ENCODE data around the gene APOLD1.
"Not testable (repeated sequence)": the region's sequence is repeated elsewhere in the genome, so short reads cannot be mapped to it uniquely, and the experiment has no call there.

Gene APOLD1

DNA sequence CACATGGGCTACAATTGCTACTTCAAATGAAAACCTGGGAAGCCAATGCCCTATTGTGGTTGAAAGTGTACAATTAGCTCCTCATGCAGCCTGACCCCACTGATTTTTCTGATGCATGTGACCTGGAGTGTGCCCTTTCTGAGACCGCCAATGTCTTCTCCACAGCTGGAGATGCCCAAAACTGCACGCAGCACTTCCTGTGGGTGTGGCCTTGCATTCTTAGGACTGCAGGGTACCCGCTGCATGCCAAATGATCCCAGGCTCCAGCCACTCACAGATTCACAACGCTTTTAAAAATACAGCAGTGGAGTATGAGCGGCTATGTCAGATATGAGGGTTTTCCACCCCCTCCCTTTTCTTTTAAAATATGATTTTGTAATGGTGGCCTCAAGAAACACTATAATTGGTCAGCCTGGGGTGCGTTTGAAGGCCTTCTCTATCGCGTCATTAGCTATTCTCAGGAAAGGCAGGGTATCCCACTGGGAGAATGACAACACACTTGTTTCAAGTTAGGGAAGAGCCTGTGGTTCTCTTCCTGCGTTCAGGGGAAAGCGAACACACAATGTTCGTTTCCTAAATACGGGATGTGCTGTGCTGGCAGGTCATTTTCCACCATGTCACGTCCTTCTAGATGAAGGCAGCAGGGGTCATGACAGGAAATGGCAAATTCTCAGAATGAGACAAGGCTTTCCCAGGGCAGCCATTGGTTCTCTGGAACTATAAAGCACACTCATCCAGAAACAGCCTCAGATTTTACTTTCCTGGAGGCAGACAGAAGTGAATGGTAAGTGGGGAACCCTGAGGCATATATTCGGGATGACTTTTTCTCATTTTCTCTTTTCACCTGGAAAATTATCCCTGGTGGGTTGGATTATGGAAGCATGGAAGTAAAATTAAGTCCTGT, at the start of gene APOLD1:
TSS of gene APOLD1 (plus strand) at position 749 of the 904 bp plus-strand sequence. CDS start at position 782, 33 bp downstream.
- DNase-seq = peak; percentile 34

GRCh38 chr12:12736759-12737676, 48.4 kb upstream of the APOLD1 start:
- peak; percentile 55 for DNase-seq

GRCh38 chr12:12738152-12738551, 47.3 kb upstream of the APOLD1 start:
- DNase-seq = not testable (repeated sequence)

- DNase-seq = no peak
Observed at GRCh38 chr12:12741660-12742059, 43.8 kb upstream of the APOLD1 start.

- DNase-seq = no peak
Observed at GRCh38 chr12:12744546-12745305, 40.7 kb upstream of the APOLD1 start.

- DNase-seq = no peak
Observed at GRCh38 chr12:12745576-12746211, 39.8 kb upstream of the APOLD1 start.

GRCh38 chr12:12747278-12747677, 38.2 kb upstream of the APOLD1 start:
- DNase-seq = no peak

- no peak for DNase-seq
Observed at GRCh38 chr12:12748044-12748443, 37.4 kb upstream of the APOLD1 start.

- no peak for DNase-seq
Observed at GRCh38 chr12:12749433-12749832, 36.0 kb upstream of the APOLD1 start.

GRCh38 chr12:12755923-12756322, 29.5 kb upstream of the APOLD1 start:
- no peak for DNase-seq

DNA sequence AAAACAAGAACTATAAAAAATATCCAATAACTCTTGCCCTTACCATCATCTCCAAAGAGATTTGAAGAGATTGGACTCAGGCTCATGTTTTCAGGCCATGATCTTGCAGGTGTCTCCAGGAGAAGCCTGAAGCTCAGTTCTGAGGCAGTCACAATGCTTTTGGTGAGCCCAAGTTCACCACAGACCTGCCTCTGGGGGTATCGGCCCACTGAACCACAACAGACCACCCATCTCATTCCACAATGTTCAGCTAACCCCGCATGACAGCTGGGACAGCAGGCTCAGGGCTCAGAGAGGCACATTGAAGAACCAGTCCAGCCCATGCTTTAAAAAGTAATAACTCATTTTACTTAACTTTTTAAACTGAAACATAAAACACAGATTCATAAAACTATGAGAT, 28.3 kb upstream of the APOLD1 start:
- DNase-seq = no peak

- DNase-seq = no peak
Observed at GRCh38 chr12:12759234-12759915, 26.1 kb upstream of the APOLD1 start.

DNA sequence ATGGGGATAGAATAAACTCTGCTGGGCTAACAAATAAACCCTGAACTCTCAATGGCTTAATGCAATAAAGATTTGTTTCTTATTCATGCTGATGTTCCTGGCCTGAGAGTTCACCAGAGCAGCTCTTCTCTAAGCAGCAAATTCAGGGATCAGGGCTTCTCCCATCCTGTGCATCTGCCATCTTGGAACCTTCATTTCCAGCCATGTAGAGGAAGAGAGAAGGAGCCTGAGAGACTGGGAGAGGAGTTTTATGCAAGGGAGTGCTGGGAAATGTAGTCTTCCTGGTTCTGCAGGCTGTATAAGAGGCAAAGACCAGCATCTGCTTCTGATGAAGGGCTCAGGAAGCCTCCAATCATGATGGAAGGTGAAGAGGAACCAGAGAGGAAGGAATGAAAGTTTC, 20.6 kb upstream of the APOLD1 start:
- DNase-seq = no peak

DNA sequence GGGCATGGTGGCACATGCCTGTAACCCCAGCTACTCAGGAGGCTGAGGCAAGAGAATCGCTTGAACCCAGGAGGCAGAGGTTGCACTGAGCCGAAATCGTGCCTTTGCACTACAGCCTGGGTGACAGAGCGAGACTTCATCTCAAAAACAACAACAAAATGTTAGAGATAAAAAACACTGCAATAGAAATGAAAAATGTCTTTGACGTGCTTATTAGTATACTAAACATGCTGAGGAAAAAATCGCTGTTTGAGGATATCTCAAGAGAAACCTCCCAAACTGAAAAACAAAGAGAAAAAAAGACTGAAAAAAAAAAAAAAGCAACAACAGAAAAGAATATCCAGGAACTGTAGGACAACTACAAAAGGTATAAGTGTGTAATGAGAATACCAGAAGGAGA, 15.2 kb upstream of the APOLD1 start:
- DNase-seq = no peak

- DNase-seq = no peak
Observed at GRCh38 chr12:12774791-12775190, 10.7 kb upstream of the APOLD1 start.

DNA sequence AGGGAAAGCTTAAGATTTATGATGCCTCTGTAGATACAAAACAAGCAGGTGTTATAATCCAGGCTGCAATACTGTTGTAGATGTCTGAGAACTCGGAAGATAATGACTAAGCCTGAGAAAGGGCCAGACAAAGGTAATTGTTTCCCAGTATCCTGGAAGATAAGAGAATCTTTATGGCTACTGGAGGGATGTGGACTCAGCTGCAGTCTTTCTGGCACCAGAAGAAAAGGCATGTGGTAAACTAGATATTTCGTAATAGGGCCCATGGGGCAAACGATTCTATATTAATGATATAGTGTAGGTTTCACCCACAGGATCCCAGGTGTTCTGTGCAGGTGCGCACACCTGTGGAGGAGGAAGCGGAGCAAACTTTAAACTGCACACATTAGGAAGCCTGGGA, 9.2 kb upstream of the APOLD1 start:
- DNase-seq = peak; percentile 97

GRCh38 chr12:12777092-12777491, 8.4 kb upstream of the APOLD1 start:
- no peak for DNase-seq

DNA sequence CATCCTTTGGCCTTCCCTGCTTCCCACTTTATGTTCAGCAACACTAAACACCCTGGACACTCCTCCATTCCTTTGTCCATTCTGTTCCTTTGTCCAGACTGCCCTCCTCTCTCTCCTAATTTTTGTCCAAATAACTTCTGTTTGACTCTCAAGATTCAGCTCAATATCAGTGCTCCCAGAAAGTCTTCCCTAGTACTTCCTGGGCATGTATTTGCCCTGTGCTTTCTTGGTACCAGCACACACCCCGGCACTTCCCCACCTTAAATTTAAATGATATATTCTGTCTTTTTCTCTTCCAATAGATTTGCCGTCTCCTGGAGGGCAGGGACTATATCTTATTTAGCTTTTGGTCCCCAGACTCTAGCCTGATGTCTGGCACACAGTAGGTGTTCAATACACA, 6.5 kb upstream of the APOLD1 start:
- no peak for DNase-seq

DNA sequence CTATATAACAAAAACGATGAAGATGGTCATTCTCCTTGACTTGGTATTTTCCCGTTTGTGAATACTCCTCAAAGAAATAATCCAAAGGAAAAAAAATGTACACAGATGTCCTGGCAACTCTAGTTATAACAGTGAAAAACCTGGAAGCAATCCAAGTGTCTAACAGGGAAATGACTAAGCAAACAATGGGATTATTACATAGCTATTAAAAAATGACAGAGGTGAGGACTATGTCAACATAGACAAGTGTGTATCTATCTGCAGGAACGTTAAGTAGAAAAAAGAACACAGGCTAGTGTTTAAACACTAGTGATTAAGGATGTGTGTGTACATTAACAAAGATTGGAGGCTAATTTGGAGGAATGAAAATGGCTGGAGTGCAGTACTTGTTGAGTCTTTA, 5.9 kb upstream of the APOLD1 start:
- peak; percentile 93 for DNase-seq

- DNase-seq = no peak
Observed at GRCh38 chr12:12784116-12784515, 1.3 kb upstream of the APOLD1 start.

DNA sequence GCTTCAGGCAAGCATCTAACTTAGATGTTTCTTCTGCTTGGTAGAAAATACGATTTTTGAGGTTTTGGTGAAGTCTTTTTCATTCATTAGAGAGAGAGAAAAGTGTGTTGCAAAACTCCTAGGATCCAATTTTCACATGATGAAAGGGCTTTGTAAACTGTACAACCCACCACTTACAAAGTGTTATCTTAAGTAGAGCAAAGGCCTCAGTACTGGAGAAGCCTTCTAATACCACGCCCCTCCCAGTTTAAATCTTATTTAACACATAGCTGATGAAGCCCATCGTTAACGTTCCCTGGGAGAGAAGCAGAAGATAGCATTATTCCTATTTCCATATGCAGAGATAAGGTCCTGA, 869 bp downstream of the APOLD1 start:
- no peak for DNase-seq

Measured in NCI-H146 (cell line).